Muscle layer of duodenum (tissue), 2 donors: ENCODE results near the gene DEFB108B.
"Not testable (repeated sequence)": the region's sequence is repeated elsewhere in the genome, so short reads cannot be mapped to it uniquely, and the experiment has no call there.

ENCODE experiments used
- H3K27ac ChIP-seq: one replicate; pipeline ENCODE4 v1.7.0; 2013; ENCODE audit warnings: mild to moderate bottlenecking, low read length
- H3K27me3 ChIP-seq: one replicate; pipeline ENCODE4 v1.7.0; 2013; ENCODE audit warnings: low read depth, mild to moderate bottlenecking, control low read depth, low read length
- H3K36me3 ChIP-seq, 2 donors: one replicate each; pipeline ENCODE4 v1.7.0; 2013; ENCODE audit warnings: low read length in 2 of 2, control low read depth in 1 of 2, mild to moderate bottlenecking in 1 of 2; ENCODE audit not compliant: insufficient read depth in 2 of 2, control insufficient read depth in 1 of 2
- H3K4me1 ChIP-seq, 2 donors: one replicate each; pipeline ENCODE4 v1.7.0; 2013; ENCODE audit warnings: low read length in 2 of 2, mild to moderate bottlenecking in 2 of 2, control low read depth in 1 of 2, moderate library complexity in 1 of 2; ENCODE audit not compliant: insufficient read depth in 2 of 2, control insufficient read depth in 1 of 2
- H3K4me3 ChIP-seq, 2 donors: one replicate each; pipeline ENCODE4 v1.7.0; 2013; ENCODE audit warnings: low read length in 2 of 2, low read depth in 1 of 2, mild to moderate bottlenecking in 1 of 2
- H3K9me3 ChIP-seq, 2 donors: one replicate each; pipeline ENCODE4 v1.7.0; 2013; ENCODE audit warnings: low read length in 2 of 2, control low read depth in 1 of 2, mild to moderate bottlenecking in 1 of 2; ENCODE audit not compliant: control insufficient read depth in 1 of 2
- donor health status: healthy.

Gene DEFB108B

DNA sequence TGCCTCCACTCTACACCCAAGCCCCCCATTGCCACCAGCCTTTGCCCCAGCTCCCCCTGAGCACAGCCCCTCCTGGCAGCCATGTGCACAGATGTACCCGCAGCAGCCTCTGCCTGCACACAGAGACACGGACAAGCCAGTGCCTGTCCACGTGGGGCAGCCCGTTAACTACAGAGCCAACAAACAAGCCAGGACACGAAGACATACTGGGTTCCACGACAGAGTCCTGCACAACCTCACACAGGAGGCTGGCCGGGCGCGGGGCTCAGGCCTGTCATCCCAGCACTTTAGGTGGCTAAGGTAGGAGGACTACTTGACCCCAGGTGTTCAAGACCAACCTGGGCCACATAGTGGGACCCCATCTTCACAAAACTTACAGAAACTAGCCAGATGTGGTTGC is 36.2 kb upstream of the DEFB108B start:
- not testable (repeated sequence) for H3K4me3 ChIP-seq, H3K4me1 ChIP-seq, H3K9me3 ChIP-seq, H3K27ac ChIP-seq, H3K36me3 ChIP-seq, H3K27me3 ChIP-seq

GRCh38 chr11:71799556-71800128 is 33.4 kb upstream of the DEFB108B start:
- not testable (repeated sequence) for H3K4me3 ChIP-seq, H3K27me3 ChIP-seq, H3K36me3 ChIP-seq, H3K9me3 ChIP-seq, H3K4me1 ChIP-seq, H3K27ac ChIP-seq

DNA sequence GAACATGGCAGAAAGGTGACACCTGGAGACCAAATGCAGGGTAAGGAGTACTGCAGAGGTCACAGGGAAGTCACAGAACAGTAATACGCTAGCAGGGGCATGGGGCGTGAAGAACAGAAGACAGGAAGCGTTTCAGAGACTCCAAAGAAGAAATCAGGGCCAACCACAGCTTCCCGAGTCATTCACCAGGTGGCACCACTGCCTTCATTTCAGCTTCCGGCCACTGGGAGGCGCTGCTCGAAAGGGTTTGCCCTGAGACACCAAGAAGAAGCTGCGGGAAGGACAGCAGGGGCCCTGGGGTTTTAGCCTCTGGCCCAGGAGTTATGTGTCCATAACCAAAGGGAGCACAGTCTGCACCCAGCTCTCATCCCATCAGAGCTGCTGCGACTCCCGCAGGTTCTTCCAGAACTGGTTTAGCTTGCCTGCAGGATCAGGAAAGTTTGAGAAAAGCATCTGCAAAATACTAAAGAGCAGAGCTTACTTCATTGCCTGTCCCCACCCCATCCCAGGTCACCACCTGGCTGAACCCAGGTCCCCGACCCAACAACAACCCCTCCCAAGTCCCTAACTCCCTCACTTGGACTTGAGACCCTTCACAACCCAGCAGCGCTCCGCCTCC is 32.6 kb upstream of the DEFB108B start:
- not testable (repeated sequence) for H3K4me3 ChIP-seq, H3K4me1 ChIP-seq, H3K27me3 ChIP-seq, H3K36me3 ChIP-seq, H3K9me3 ChIP-seq, H3K27ac ChIP-seq

GRCh38 chr11:71801026-71801425 is 32.0 kb upstream of the DEFB108B start:
- H3K27me3 ChIP-seq, H3K4me1 ChIP-seq, H3K36me3 ChIP-seq, H3K4me3 ChIP-seq, H3K27ac ChIP-seq, H3K9me3 ChIP-seq: not testable (repeated sequence)

- not testable (repeated sequence) for H3K27ac ChIP-seq, H3K4me1 ChIP-seq, H3K27me3 ChIP-seq, H3K9me3 ChIP-seq, H3K4me3 ChIP-seq, H3K36me3 ChIP-seq
Observed at GRCh38 chr11:71802874-71803273, 30.1 kb upstream of the DEFB108B start.

DNA sequence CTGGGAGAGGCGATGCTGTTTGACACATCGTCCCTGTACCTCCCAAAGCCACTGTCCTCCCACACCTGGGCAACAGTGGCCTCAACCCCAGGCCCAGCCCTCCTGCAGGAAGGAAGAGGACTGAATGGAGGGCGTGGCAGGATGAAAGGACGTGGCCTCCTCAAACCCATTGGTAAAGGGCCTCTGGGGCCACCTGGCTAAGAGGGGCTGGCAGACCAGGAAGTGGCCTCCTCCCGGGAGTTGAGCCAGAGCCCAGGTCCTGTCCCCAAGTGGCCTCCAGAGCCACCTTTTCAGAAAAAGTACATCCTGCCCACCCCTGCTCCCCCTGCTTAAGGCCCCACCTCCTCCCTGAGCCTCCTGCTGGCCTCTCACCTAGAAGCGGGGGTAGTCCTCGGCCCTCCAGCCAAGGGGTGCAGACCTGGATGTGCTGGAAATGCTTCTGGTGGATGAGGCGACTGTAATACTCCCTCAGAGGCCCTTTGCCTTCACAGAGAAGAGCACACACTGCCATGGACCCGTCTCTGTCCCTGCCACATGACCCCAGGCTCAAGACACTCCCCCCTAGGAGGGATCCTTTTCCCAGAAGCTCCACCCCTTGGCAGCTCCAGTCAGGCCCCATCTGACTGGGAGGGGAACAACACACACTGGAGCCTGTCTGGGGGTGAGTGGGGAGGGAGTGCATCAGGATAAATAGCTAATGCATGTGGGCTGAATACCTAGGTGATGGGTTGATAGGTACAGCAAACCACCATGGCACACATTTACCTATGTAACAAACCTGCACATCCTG is 28.6 kb upstream of the DEFB108B start:
- H3K27me3 ChIP-seq = not testable (repeated sequence)

GRCh38 chr11:71812529-71812928 is 20.5 kb upstream of the DEFB108B start:
- not testable (repeated sequence) for H3K4me3 ChIP-seq, H3K4me1 ChIP-seq, H3K27ac ChIP-seq, H3K27me3 ChIP-seq, H3K36me3 ChIP-seq, H3K9me3 ChIP-seq

More for the DNA sequence above, 28.6 kb upstream of the DEFB108B start:
- not testable (repeated sequence) for H3K4me3 ChIP-seq, H3K9me3 ChIP-seq, H3K27ac ChIP-seq, H3K36me3 ChIP-seq, H3K4me1 ChIP-seq

GRCh38 chr11:71813481-71814355 is 19.3 kb upstream of the DEFB108B start:
- H3K27me3 ChIP-seq, H3K9me3 ChIP-seq, H3K4me1 ChIP-seq, H3K27ac ChIP-seq, H3K36me3 ChIP-seq: not testable (repeated sequence)
- peak overlapping the region in 1 of 2 donors; percentile 61 for H3K4me3 ChIP-seq

DNA sequence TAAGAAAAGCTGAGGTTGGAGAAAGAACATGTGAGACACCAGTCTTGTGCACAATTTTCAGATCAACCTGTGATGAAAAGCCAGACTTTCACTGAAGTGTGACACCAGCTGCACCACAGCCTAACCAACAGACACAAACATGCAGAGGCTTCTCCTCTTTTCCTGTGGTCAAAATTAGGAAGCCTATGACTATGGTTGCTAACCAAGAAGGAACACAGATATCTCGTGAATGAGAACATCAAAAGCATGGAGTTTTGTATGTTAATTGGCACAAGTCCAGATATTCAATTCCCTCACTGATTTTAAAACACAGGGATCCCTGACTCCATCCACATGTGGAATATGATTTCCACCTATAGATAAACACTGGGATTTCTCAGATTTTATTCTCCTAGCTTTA is 11.5 kb upstream of the DEFB108B start:
- H3K27me3 ChIP-seq, H3K4me1 ChIP-seq, H3K36me3 ChIP-seq, H3K27ac ChIP-seq, H3K4me3 ChIP-seq, H3K9me3 ChIP-seq: not testable (repeated sequence)

GRCh38 chr11:71829247-71829646 is 3.8 kb upstream of the DEFB108B start:
- not testable (repeated sequence) for H3K9me3 ChIP-seq, H3K27ac ChIP-seq, H3K36me3 ChIP-seq, H3K4me3 ChIP-seq, H3K27me3 ChIP-seq, H3K4me1 ChIP-seq

DNA sequence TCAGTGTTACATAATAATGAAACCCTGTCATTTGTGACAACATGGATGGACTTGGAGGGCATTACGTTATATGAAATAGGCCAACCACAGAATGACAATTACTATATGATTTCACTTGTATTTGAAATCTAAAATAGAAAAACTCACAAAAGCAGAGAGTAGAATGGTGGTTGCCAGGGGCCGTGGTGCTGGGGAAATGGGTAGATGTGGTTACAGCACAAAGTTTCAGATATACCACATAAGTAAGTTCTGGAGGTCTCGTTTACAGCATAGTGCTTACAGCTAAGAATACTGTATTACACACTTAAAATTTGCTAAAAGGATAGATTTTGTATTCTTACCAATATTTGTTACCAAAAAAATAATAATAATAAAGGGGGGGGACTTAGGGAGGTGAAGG is 3.3 kb upstream of the DEFB108B start:
- H3K36me3 ChIP-seq, H3K4me1 ChIP-seq, H3K27ac ChIP-seq, H3K4me3 ChIP-seq, H3K27me3 ChIP-seq, H3K9me3 ChIP-seq: not testable (repeated sequence)
